Upper lobe of left lung (tissue), 6 donors: ENCODE data around the gene SRCAP. TPM values are rescaled to one million over a fixed set of nuclear protein-coding genes. Genes with fewer than 3 reads are reported as not detected.

ENCODE experiments used
- ATAC-seq, 2 donors: fragments of 200-7000 bp; cut with Tn5 transposase; one replicate each; pipeline ENCODE4 v1.9.1; 2022; ENCODE audit warnings: mild to moderate bottlenecking in 2 of 2, moderate library complexity in 2 of 2; ENCODE audit not compliant: low FRiP score in 2 of 2
- DNase-seq, 2 donors: peaks; one replicate each; pipeline ENCODE4 v3.0.0-alpha.2; 2019 to 2020
- H3K27ac ChIP-seq, 4 donors: fragments of 200-600 bp; sonication (generic); one replicate each; pipeline ENCODE4 v1.5.1; 2016 to 2019
- H3K27me3 ChIP-seq, 4 donors: fragments of 200-600 bp; sonication (generic); one replicate each; pipeline ENCODE4 v1.5.1; 2017 to 2019
- H3K36me3 ChIP-seq, 4 donors: fragments of 200-600 bp; sonication (generic); one replicate each; pipeline ENCODE4 v1.5.1; 2016 to 2019
- H3K4me1 ChIP-seq, 4 donors: fragments of 200-600 bp; sonication (generic); one replicate each; pipeline ENCODE4 v1.5.1; 2018 to 2019
- H3K4me3 ChIP-seq, 4 donors: fragments of 200-600 bp; sonication (generic); one replicate each; pipeline ENCODE4 v1.5.1; 2017 to 2019; ENCODE audit warnings: mild to moderate bottlenecking in 2 of 4, moderate library complexity in 1 of 4
- H3K9me3 ChIP-seq, 4 donors: fragments of 200-600 bp; sonication (generic); one replicate each; pipeline ENCODE4 v1.5.1; 2018 to 2019
- CTCF ChIP-seq, 6 experiments: fragments of 450-650 bp in 4 of 6; fragments of 200-600 bp in 2 of 6; sonication (generic) in 2 of 6; IDR thresholded peaks; one replicate each; pipeline ENCODE4 v1.5.1; 2016 to 2019; ENCODE audit warnings: antibody characterized with exemption in 6 of 6
- EP300 ChIP-seq, 4 donors: sonication (generic); formaldehyde crosslinking; IDR thresholded peaks; one replicate each; pipeline ENCODE4 v1.5.1; 2017; ENCODE audit warnings: antibody characterized with exemption in 4 of 4, control low read depth in 2 of 4
- POLR2A ChIP-seq, 4 donors: fragments of 450-650 bp; IDR thresholded peaks; one replicate each; pipeline ENCODE4 v1.5.1; 2016 to 2017; ENCODE audit warnings: antibody characterized with exemption in 4 of 4, mild to moderate bottlenecking in 2 of 4
- POLR2AphosphoS5 ChIP-seq, 2 donors: sonication (generic); formaldehyde crosslinking; IDR thresholded peaks; one replicate each; pipeline ENCODE4 v1.5.1; 2017; ENCODE audit warnings: antibody characterized with exemption in 2 of 2
- WGBS, 2 donors: methylation state at CpG; one replicate each; pipeline ENCODE4 v1.1.5; 2017 to 2018; 5-methylcytosine and 5-hydroxymethylcytosine counted together
- total RNA-seq, 6 donors: library from RNA; depleted of rRNA in 4 of 6; stranded (reverse); fragments of >200 nt in 4 of 6; gene quantifications; one replicate each; pipeline versions ENCODE4 v1.1.0 to v1.2.1, GENCODE V29; 2016 to 2021
- donor health status: DM: no; HTN: no; CAD: no; lungs with moderate emphysema.
- donor health status: DM: no; HTN: yes; CAD: no; lungs with severe emphysema.

The SRCAP gene
- total RNA-seq, 6 donors from 2014 or later = 38.3 to 102 (median 66.0) TPM

GRCh38 chr16:30784215-30784614 is 85.2 kb downstream of the SRCAP start:
- TF ChIP-seq CTCF (IDR thresholded peaks at IDR 0.05) (no peak), EP300 (IDR thresholded peaks at IDR 0.05) (no peak), POLR2A (IDR thresholded peaks at IDR 0.05) (no peak), POLR2AphosphoS5 (IDR thresholded peaks at IDR 0.05) (no peak)
- Histone ChIP-seq H3K27me3 (no peaks in the 10 kb centered on the region), H3K4me3 (no peak overlapping the region), H3K36me3 (peaks cover 7 to 31% (median 26%) of the 10 kb centered on the region in 4 donors), H3K4me1 (peaks cover 14 to 25% (median 18%) of the 10 kb centered on the region in 4 donors), H3K9me3 (no peaks in the 10 kb centered on the region), H3K27ac (no peak overlapping the region)
- ATAC-seq (no peak), DNase-seq (peak in 1 of 2 donors; percentile 61)
- 85 to 94% methylated on average over 18 of the region's 18 CpGs for WGBS, 2 donors

- peak overlapping the region in 3 of 4 donors; percentile 96 to 99 (median 96) for H3K4me3 ChIP-seq
Measured at GRCh38 chr16:30785126-30786106, 86.4 kb downstream of the SRCAP start.

GRCh38 chr16:30786115-30786935 is 87.4 kb downstream of the SRCAP start:
- DNase-seq (peak; percentile 44 to 88), ATAC-seq (peak; percentile 56 to 74)
- Histone ChIP-seq H3K36me3 (peaks cover 7 to 31% (median 26%) of the 10 kb centered on the region in 4 donors), H3K27me3 (no peaks in the 10 kb centered on the region), H3K9me3 (no peaks in the 10 kb centered on the region), H3K4me3 (peak overlapping the region; percentile 95 to 99 (median 96)), H3K27ac (peak overlapping the region; percentile 89 to 96 (median 92)), H3K4me1 (peaks cover 14 to 20% (median 18%) of the 10 kb centered on the region in 4 donors)
- TF ChIP-seq POLR2A (IDR thresholded peaks at IDR 0.05) (no peak), CTCF (IDR thresholded peaks at IDR 0.05) (no peak), EP300 (IDR thresholded peaks at IDR 0.05) (no peak), POLR2AphosphoS5 (IDR thresholded peaks at IDR 0.05) (no peak)
- 6 to 11% methylated on average over 21 to 26 of the region's 57 CpGs for WGBS, 2 donors

More at GRCh38 chr16:30785126-30786106, 86.4 kb downstream of the SRCAP start:
- H3K27me3 ChIP-seq = no peaks in the 10 kb centered on the region
- TF ChIP-seq EP300 (IDR thresholded peaks at IDR 0.05) (no peak), POLR2A (IDR thresholded peaks at IDR 0.05) (no peak), CTCF (IDR thresholded peaks at IDR 0.05) (no peak), POLR2AphosphoS5 (IDR thresholded peaks at IDR 0.05) (no peak)
- 76 to 86% methylated on average over 7 of the region's 7 CpGs for WGBS, 2 donors
- DNase-seq = no peak
- no peaks in the 10 kb centered on the region for H3K9me3 ChIP-seq
- peak overlapping the region in 3 of 4 donors; percentile 91 to 96 (median 93) for H3K27ac ChIP-seq
- peaks cover 14 to 23% (median 18%) of the 10 kb centered on the region in 4 donors for H3K4me1 ChIP-seq
- no peak for ATAC-seq
- H3K36me3 ChIP-seq = peaks cover 7 to 31% (median 26%) of the 10 kb centered on the region in 4 donors

GRCh38 chr16:30786936-30787612 is 88.1 kb downstream of the SRCAP start, which contains the start of gene ZNF629:
Gene ZNF629, minus strand, starts transcription at chr16:30787205. Its CDS starts 2,723 bp downstream, at chr16:30784482.
- H3K4me1 ChIP-seq = peaks cover 14 to 20% (median 18%) of the 10 kb centered on the region in 4 donors

More at GRCh38 chr16:30786936-30787612, 88.1 kb downstream of the SRCAP start, which contains the start of gene ZNF629:
- Histone ChIP-seq H3K27ac (peak within 1 kb of the TSS; percentile 89 to 96 (median 92)), H3K27me3 (no peaks in the 10 kb centered on the region), H3K9me3 (no peaks in the 10 kb centered on the region), H3K36me3 (peaks cover 7 to 24% (median 21%) of the 10 kb centered on the region in 4 donors), H3K4me3 (peak within 1 kb of the TSS; percentile 95 to 99 (median 96))
- WGBS, 2 donors = 0 to 2% methylated on average over 8 to 22 of the region's 37 CpGs
- DNase-seq (peak; percentile 75), ATAC-seq (peak; percentile 89 to 93)
- TF ChIP-seq EP300 (IDR thresholded peaks at IDR 0.05) = no peak
- peak; percentile 37 to 52 for TF ChIP-seq POLR2AphosphoS5 (IDR thresholded peaks at IDR 0.05)
- TF ChIP-seq POLR2A (IDR thresholded peaks at IDR 0.05) = peak in 3 of 4 donors; percentile 14 to 28 (median 23)
- peak in 2 of 6 experiments; percentile 11 to 14 for TF ChIP-seq CTCF (IDR thresholded peaks at IDR 0.05)
